ENCODE data around the gene OR2T8.

Gene OR2T8

GRCh38 chr1:247919952-247920351 is at the start of gene OR2T8:
Gene OR2T8, plus strand, starts transcription at chr1:247920252. Its CDS starts 766 bp downstream, at chr1:247921018.
- DNase-seq (ENCODE audit: low spot score) = no peak

DNA sequence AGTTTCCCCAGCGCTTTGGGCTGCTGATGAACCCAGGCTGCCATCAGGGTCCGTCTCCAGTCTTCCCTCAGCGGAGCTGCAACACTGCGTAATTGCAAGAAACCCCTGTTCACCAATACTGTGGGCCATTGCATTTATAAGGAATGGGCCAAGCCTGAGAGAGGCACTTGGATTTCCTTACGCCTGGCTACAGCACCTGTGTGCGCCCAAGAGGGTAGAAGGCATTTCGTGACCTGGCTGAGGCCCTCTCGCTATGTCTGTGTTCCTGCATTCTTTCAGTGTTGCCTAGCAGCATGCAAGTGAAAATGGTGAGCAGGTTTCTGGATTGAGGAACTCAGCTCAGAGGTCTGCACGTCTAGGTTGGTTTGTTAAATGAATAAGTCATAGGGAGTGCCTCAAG is 36.7 kb upstream of the OR2T8 start:
- DNase-seq (ENCODE audit: low spot score) = no peak

- no peak for DNase-seq (ENCODE audit: low spot score)
Observed at GRCh38 chr1:247884797-247885413, 35.1 kb upstream of the OR2T8 start.

GRCh38 chr1:247895163-247895637 is 24.9 kb upstream of the OR2T8 start, which contains the start of gene OR2W3:
Gene OR2W3, plus strand, starts transcription at chr1:247895587. Its CDS starts 0 bp downstream, at chr1:247895587.
- DNase-seq (ENCODE audit: low spot score) = no peak

DNA sequence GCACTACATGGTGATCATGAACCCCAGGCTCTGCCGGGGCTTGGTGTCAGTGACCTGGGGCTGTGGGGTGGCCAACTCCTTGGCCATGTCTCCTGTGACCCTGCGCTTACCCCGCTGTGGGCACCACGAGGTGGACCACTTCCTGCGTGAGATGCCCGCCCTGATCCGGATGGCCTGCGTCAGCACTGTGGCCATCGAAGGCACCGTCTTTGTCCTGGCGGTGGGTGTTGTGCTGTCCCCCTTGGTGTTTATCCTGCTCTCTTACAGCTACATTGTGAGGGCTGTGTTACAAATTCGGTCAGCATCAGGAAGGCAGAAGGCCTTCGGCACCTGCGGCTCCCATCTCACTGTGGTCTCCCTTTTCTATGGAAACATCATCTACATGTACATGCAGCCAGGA is 24.1 kb upstream of the OR2T8 start:
- DNase-seq (ENCODE audit: low spot score) = no peak

- DNase-seq (ENCODE audit: low spot score) = no peak
Observed at GRCh38 chr1:247904122-247904521, 15.9 kb upstream of the OR2T8 start.

DNA sequence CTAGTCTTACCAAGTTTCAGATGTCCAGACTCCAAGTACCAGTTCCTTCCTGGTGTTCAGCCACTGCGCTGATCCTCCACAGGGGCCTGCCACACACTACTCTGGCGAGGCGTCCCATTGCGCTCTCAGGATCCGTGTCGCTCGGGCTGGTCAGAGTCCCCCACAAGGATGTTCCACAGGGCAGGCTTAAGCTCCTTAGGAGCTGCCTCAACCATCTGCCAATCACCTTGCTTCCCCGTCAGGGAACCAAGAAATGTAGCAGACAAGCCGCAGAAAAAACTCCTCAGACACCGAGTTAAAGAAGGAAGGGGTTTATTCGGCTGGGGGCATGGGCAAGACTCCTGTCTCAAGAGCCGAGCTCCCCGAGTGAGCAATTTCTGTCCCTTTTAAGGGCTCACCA is 14.9 kb upstream of the OR2T8 start:
- DNase-seq (ENCODE audit: low spot score) = no peak

DNA sequence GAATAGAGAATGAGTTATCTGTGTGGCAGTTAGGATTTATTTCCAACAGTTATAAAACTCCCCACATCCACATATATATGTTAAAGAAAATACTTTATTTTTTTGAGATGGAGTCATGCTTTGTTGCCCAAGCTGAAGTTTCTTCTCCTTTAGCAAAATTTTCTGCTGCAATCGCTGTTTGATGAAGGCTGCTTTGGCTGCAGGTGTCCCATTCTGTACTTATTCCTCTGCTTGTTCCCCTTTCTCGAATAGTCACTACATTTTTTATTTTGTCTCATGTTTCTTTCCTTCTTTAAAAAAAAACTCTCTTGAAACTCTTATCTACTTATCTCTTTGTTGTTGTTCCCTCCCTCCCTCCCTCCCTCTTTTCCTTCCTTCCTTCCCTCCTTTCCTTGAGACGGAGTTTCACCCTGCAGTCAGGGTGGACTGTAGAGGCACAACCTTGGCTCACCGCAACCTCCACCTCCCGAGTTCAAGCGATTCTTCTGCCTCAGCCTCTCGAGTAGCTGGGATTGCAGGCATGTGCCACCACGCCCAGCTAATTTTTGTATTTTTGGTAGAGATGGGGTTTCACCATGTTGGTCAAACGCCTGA is 14.0 kb upstream of the OR2T8 start:
- DNase-seq (ENCODE audit: low spot score) = no peak

GRCh38 chr1:247906504-247907047 is 13.5 kb upstream of the OR2T8 start:
- DNase-seq (ENCODE audit: low spot score) = no peak

GRCh38 chr1:247908766-247909165 is 11.3 kb upstream of the OR2T8 start:
- DNase-seq (ENCODE audit: low spot score) = no peak

DNA sequence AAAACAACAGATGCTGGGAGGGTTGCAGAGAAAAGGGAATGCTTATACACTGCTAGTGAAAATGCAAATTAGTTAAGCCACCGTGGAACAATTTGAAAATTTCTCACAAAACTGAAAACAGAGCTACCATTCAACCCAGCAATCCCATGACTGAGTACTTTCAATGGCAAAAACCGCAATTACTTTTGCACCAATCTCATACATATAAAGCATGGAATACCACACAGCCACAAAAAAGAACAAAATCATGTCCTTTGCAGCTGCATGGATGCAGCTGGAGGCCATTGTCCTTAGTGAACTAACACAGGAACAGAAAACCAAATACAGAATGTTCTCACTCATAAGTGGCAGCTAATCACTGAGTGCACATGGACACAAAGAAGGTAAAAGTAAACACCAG is 6.3 kb upstream of the OR2T8 start:
- DNase-seq (ENCODE audit: low spot score) = no peak

DNA sequence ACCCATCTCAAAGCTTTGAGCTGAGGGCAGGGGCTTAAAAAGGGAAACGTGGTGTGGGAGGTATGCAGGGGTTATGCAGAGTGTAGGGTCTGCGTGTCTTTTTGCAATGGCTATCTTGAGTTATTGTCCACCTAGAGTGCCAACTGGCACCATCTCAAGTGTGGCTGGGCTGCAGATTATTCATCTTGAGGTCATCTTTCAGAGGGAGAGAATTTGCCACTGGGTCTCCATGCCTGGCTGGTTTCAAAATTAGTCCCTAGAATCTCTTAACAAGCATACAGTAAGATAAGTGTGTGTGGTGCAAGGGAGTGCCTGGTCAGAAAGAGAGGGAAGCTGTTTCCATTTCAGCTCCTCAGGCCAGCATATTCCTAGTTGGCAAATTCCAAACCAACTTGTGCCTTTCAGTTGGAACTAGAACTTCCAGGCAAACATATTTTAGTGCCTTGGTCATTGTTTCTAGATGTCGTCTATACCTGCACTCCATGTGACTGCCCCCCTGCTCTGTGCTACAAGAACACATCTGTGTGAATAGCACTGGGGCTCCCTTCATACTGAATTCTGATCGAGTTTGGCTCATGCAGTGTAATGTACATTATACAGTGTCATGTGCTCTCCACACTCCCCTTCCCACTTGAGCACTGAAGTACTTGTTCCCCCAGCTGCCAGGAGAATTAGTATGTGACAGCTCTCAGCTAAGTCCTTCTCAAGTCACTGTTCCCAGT is 5.0 kb upstream of the OR2T8 start:
- no peak for DNase-seq (ENCODE audit: low spot score)

DNA sequence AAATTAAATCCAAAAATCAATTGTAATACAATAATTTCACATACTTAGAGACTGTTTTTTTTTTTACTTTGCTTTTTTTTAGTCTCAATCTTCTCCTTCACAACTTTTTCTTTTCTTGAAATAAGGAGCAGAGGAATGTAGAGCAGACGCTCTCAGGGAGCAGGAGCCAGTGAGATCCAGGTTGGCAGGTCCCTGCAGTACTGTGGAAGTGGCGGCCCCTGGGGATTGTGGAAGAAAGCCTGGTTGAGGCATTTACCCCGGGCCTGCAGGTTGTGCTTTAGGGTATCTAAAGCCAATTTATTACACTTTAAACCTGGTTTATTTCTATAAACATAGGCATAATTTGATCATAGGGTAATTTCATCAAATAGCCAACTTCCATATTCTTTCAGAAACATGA is 3.9 kb downstream of the OR2T8 start:
- no peak for DNase-seq (ENCODE audit: low spot score)

DNA sequence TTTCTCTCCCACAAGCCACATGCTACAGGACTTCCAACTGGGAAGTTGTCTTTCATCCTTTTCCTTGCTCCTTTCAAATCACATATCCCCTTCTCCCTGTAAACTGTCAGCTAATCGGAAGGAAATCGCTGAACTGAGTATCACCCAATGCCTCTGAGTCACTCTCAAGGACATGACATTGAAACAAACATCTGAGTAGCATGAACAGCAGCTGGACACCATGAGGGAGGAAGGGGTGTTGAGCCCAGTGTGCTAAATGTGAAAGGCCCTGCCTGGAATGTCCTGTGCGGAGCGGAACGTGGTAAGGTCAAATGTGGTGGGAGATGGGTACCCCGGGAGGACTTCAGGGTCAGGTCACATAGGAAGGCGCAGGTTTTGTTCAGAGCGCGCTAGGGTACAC is 4.8 kb downstream of the OR2T8 start, which contains the start of gene OR2AJ1:
TSS of gene OR2AJ1 (plus strand) at position 22 of the 400 bp plus-strand sequence. CDS start 8,880 bp downstream, outside the sequence.
- no peak for DNase-seq (ENCODE audit: low spot score)

DNA sequence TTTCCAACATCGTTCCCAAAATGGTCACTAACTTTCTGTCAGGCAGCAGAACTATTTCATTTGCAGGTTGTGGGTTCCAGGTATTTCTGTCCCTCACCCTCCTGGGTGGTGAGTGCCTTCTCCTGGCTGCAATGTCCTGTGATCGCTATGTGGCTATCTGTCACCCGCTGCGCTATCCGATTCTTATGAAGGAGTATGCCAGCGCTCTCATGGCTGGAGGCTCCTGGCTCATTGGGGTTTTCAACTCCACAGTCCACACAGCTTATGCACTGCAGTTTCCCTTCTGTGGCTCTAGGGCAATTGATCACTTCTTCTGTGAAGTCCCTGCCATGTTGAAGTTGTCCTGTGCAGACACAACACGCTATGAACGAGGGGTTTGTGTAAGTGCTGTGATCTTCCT is 13.9 kb downstream of the OR2T8 start:
- no peak for DNase-seq (ENCODE audit: low spot score)

DNA sequence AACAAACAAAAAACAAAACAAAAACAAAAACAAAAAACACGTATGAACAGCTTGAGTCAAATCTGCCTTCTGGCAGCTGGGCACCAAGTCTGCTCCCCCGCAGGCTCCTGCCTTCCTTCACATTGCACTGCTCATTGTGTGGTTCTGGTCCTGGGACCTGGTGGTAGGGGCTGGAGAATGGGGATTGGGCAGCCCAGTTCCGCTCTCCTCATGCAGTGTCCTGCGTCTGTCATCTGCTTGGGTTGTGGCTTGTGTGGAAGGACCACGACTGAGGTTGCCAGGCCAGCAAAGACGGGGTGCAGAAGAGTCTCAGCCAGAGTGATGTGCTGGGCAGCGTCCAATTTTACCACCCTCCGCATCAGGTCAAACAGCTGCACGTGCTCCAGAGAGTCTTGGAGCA is 15.7 kb downstream of the OR2T8 start:
- DNase-seq (ENCODE audit: low spot score) = no peak

GRCh38 chr1:247936415-247936814 is 16.4 kb downstream of the OR2T8 start:
- no peak for DNase-seq (ENCODE audit: low spot score)

- peak; percentile 46 for DNase-seq (ENCODE audit: low spot score)
Observed at GRCh38 chr1:247936965-247937734, 17.1 kb downstream of the OR2T8 start.

DNA sequence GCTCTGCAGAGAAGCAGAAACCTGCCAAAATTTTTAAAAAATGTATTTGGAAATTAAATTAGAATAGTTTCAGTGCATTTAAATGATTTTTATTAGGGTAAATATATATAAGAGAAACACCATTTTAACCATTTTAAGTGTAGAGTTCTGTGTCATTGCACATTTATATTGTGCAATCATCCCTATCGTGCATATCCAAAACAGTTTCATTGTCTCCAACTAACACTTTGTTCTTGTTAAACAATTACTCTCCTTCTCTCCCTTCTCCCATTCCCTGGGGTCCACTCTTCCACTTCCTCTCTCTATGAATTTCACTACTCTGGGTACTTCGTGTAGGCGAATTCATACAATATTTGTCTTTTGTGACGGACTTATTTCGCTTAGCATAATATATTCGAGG is 22.6 kb downstream of the OR2T8 start:
- DNase-seq (ENCODE audit: low spot score) = no peak

DNA sequence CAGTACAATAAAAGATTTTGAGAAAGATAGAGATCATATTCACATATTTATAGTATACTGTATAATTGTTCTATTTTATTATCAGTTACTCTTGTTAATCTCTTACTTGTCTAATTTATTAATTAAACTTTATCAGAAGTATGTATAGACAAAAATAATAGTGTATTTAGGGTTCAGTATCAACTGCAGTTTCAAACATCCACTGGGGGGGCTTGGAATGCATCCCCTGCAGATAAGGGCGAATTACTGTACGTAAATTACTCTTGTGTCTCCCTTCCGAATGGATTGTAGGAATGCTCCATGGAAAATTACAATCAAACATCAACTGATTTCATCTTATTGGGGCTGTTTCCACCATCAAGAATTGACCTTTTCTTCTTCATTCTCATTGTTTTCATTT is 28.5 kb downstream of the OR2T8 start, which contains the start of gene OR2L8:
TSS of gene OR2L8 (plus strand) at position 301 of the 400 bp plus-strand sequence. CDS start at position 301, 0 bp downstream.
- DNase-seq (ENCODE audit: low spot score) = no peak

- DNase-seq (ENCODE audit: low spot score) = no peak
Observed at GRCh38 chr1:247953408-247953807, 33.4 kb downstream of the OR2T8 start.

DNA sequence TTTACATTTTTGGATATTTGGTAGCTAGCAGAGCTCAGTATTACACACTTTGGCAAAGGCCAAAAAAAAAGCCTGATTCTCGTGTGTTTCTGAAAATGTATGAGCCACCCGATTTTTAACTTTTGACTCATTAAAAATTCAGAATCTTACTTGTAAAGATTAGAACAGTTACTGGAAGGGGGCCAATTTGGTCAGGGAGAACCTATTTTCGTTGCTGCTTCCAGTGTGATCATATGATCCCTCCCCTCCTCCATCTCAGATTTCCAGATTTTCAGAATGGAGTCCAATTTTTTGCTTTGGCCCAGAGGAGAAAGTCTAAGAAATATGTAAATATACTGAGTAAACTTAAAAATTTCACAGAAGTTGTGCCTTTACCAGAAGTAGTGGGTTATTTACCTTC is 41.7 kb downstream of the OR2T8 start:
- DNase-seq (ENCODE audit: low spot score) = no peak

Data from globus pallidus (tissue), 1 donor.